Activated effector memory CD4-positive, alpha-beta T cell treated with anti-CD3 and anti-CD28 coated beads, Interleukin-2, amount 50 U/mL, for 16 hours (primary cell): ENCODE measurements around the gene TKTL2.
"Not testable (repeated sequence)": the region's sequence is repeated elsewhere in the genome, so short reads cannot be mapped to it uniquely, and the experiment has no call there.

ENCODE experiments used
- DNase-seq: peaks from one replicate; pipeline ENCODE4 v3.0.0-alpha.2; 2020

The TKTL2 gene

GRCh38 chr4:163447023-163447422 lies 26.5 kb downstream of the TKTL2 start:
- not testable (repeated sequence) for DNase-seq

DNA sequence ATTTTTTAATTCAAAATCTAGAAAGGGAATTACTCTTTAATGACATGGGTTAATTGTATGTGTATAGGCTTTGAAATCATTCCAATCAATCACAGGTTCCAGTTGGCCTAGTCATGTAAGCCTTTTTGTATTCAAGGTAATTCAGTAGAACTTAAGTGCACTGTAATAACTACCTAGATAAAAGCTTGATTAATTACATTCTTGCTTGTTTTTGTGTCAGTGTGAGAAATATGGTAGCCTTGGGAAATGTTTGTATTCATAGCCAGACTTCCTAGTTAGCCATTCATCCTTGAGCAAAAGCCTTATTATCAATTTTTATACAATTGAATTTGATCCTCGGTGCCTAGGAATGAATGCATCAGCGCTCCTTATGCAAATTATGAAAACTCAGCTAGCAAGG lies 33.5 kb downstream of the TKTL2 start:
- DNase-seq: no peak
